Measurements from ENCODE around the gene CYTH1. TPM values are rescaled to one million over a fixed set of nuclear protein-coding genes. Genes with fewer than 3 reads are reported as not detected.
A peak's percentile ranks its signal among the peaks of the same experiment; 100 is the strongest.

The CYTH1 gene
- total RNA-seq, 1 donor from 2014 or later, result 35.5 TPM

DNA sequence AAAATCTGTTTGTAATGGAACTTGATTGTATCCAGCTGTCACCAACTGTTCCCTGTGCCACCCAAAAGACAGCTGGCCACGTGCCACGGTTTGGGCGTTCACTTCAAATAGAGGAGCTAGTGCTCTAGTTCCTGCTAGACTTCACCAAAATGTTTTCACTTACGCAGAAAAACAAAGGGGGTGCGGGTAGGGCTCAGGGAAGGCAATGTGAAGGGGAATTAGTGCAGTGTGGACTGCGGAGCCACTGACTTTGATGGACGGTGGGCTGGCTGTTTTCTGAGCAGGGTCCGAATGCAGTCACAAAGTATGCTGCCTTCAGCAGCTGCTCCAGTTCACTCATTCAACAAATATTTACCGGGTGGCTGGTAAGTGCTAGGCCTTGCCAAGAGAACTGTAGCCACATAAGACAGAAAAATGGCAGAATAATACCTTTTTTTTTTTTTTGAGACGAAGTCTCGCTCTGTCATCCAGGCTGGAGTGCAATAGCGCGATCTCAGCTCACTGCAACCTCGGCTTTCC is 7.6 kb upstream of the CYTH1 start:
- FAIRE-seq (no peak), DNase-seq (ENCODE audit: low read depth) (peak; percentile 43)
- H3K36me3 ChIP-seq (ENCODE audit: control insufficient read depth, insufficient read depth, low read length), result peaks cover 1% of the 10 kb centered on the region
- no peaks in the 10 kb centered on the region for H3K27me3 ChIP-seq (ENCODE audit: control insufficient read depth, insufficient read depth, low read length)
- TF ChIP-seq CTCF (IDR thresholded peaks at IDR 0.05; ENCODE audit: insufficient read depth, low read length, severe bottlenecking), result no peak
- H3K4me3 ChIP-seq (ENCODE audit: low read depth, low read length), result no peak overlapping the region

DNA sequence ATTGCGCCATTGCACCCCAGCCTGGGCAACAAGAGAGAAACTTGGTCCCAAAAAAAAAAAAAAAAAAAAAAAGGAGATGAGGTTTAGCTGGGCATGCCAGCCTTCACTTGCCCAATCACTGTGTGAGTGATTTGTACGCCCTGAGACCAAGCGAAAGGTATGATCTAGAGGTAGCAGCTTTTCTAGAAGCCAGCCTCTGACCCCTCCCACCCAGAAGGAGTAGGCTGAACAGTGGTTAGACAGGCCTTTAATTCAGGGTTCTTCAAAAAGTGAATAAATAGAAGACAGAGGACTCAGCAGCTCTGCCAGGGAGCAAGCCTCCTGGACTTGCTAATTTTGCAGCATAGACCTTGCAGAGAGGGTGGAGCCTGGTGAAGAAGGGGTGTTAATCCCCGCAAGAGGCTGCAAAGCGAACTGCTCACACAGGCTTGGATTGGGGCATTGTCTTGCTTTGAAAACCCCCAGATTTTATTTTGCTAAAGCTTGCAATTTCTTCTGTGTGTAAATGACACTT is 7.1 kb upstream of the CYTH1 start:
- TF ChIP-seq CTCF (IDR thresholded peaks at IDR 0.05; ENCODE audit: insufficient read depth, low read length, severe bottlenecking), result no peak
- Histone ChIP-seq H3K27me3 (ENCODE audit: control insufficient read depth, insufficient read depth, low read length) (no peaks in the 10 kb centered on the region), H3K4me3 (ENCODE audit: low read depth, low read length) (no peak overlapping the region), H3K36me3 (ENCODE audit: control insufficient read depth, insufficient read depth, low read length) (peaks cover under 1% of the 10 kb centered on the region)
- DNase-seq (ENCODE audit: low read depth), result peak; percentile 15
- FAIRE-seq, result no peak

DNA sequence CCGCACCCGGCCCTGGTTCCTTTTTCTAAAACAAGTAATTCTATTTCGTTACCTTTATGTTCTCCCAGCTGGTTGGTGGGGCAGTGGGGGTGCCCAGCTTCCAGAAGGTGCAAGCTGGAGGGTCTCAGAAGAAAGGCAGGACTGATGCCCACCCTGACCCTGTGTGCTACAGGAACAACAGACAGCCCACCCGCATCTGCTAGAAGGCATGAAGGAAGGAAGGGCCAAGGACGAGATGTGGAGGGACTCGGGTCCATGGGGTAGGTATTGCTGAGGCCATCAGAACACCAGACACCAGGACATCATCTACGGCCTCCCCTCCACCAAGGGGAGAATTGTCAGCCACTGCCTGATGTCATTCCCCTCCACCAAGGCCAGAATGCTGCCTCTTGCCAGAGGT is 6.4 kb upstream of the CYTH1 start:
- Histone ChIP-seq H3K27me3 (ENCODE audit: control insufficient read depth, insufficient read depth, low read length) (no peaks in the 10 kb centered on the region), H3K4me3 (ENCODE audit: low read depth, low read length) (no peak overlapping the region), H3K36me3 (ENCODE audit: control insufficient read depth, insufficient read depth, low read length) (no peaks in the 10 kb centered on the region)
- FAIRE-seq (no peak), DNase-seq (ENCODE audit: low read depth) (no peak)
- no peak for TF ChIP-seq CTCF (IDR thresholded peaks at IDR 0.05; ENCODE audit: insufficient read depth, low read length, severe bottlenecking)

DNA sequence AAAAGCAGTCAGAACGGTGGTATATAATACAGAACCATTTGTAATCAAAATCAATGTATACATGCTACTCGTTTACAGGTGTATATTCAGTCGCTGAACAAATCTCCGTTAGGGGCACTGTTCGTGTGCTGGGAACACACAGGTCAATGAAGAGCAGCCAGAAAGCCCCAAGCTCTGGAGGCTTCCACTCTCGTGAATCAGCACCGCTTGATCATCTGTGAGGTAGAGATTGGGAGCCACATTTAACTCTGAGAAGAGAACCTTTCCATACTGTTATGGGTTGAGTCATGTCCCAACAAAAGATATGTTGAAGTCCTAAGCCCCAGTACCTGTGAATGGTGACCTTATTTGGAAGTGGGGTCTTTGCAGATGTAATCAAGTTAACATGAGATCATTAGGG is 5.4 kb upstream of the CYTH1 start:
- no peak for TF ChIP-seq CTCF (IDR thresholded peaks at IDR 0.05; ENCODE audit: insufficient read depth, low read length, severe bottlenecking)
- DNase-seq (ENCODE audit: low read depth), result peak; percentile 54
- Histone ChIP-seq H3K36me3 (ENCODE audit: control insufficient read depth, insufficient read depth, low read length) (no peaks in the 10 kb centered on the region), H3K27me3 (ENCODE audit: control insufficient read depth, insufficient read depth, low read length) (no peaks in the 10 kb centered on the region), H3K4me3 (ENCODE audit: low read depth, low read length) (no peak overlapping the region)
- FAIRE-seq, result no peak

GRCh38 chr17:78785663-78786057 is 3.6 kb upstream of the CYTH1 start:
- FAIRE-seq, result no peak
- H3K36me3 ChIP-seq (ENCODE audit: control insufficient read depth, insufficient read depth, low read length), result no peaks in the 10 kb centered on the region
- H3K27me3 ChIP-seq (ENCODE audit: control insufficient read depth, insufficient read depth, low read length), result no peaks in the 10 kb centered on the region
- no peak for TF ChIP-seq CTCF (IDR thresholded peaks at IDR 0.05; ENCODE audit: insufficient read depth, low read length, severe bottlenecking)
- H3K4me3 ChIP-seq (ENCODE audit: low read depth, low read length), result no peak overlapping the region
- no peak for DNase-seq (ENCODE audit: low read depth)
